Measurements from ENCODE around the gene TUB. TPM values are rescaled to one million over a fixed set of nuclear protein-coding genes. Genes with fewer than 3 reads are reported as not detected.
A peak's percentile ranks its signal among the peaks of the same experiment; 100 is the strongest.

Gene TUB
- total and polyA plus RNA-seq, 2 of the 8 experiments (the other 6 are each of a cell fraction or from before 2014, with no cell fraction given): 15.3 to 31.3 TPM

DNA sequence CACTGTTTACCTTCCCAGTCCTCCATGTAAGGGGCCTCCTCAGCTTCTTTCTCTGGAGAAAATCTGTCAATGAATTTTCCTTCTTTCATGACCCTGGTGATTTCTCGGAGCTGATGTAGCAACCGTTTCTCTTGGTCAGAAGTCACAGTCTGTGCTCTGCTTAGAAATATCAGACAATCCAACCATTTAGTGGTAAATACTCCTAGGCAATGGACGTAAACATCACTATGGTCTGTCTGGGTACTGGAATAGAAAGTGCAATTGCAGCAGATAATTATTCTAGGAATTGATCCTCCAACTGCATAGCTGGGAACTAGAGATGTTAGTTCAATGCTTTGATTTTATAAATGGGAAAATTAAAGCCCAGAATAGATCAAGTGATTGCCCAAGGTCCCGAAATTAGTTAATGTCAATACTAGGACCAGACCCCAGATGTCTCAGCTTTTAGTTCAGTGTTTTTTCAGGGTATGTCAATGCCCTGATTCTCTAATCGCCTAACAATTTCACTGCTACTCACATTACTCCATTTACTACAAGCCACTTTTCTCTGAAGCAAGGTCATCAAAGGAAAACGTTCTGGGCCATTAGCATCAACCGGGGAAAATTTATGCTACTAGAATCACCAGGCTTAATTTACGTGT, 45.8 kb downstream of the TUB start:
- POLR2A ChIA-PET (ENCODE audit: partially characterized antibody): no interaction called here
- no peaks in the 10 kb centered on the region for H3K9me3 ChIP-seq (ENCODE audit: insufficient read depth in 2 of 2, low read depth in 1 of 2, low read length in 1 of 2)
- H3K23me2 ChIP-seq (ENCODE audit: low read depth, low read length): no peaks in the 10 kb centered on the region
- H3K14ac ChIP-seq (ENCODE audit: insufficient read length): no peak overlapping the region
- H3K36me3 ChIP-seq (ENCODE audit: control insufficient read depth in 2 of 4, insufficient read depth in 4 of 4, low read length in 3 of 4): no peaks in the 10 kb centered on the region
- H3K27ac ChIP-seq (ENCODE audit: low read depth, low read length): no peak overlapping the region
- no peak overlapping the region for H4K5ac ChIP-seq (ENCODE audit: insufficient read length, low read depth, low read length)
- no peaks in the 10 kb centered on the region for H3K79me1 ChIP-seq (ENCODE audit: low read depth, low read length)
- no peak overlapping the region for H2BK120ac ChIP-seq (replicated peaks; ENCODE audit: low read depth, low read length)
- no peak overlapping the region for H3K4ac ChIP-seq (replicated peaks; ENCODE audit: insufficient read length, low read depth, low read length)
- H4K8ac ChIP-seq (ENCODE audit: extremely low read depth, insufficient read depth, low read length): no peak overlapping the region
- no peak overlapping the region for H2AFZ ChIP-seq (ENCODE audit: low read length)
- H3K4me3 ChIP-seq (ENCODE audit: extremely low read depth in 1 of 4, insufficient read depth in 2 of 4, low read depth in 3 of 4, low read length in 4 of 4): no peak overlapping the region
- no peak for DNase-seq (ENCODE audit: low read depth in 1 of 2, low spot score in 2 of 2)
- no peaks in the 10 kb centered on the region for H4K20me1 ChIP-seq (replicated peaks in 1 of 2; ENCODE audit: control insufficient read depth in 1 of 2, insufficient read depth in 2 of 2, low read length in 2 of 2)
- H3K4me2 ChIP-seq (ENCODE audit: insufficient read depth in 1 of 2, low read depth in 2 of 2, low read length in 2 of 2): no peak overlapping the region
- no peak overlapping the region for H2BK5ac ChIP-seq (ENCODE audit: low read depth, low read length)
- no peaks in the 10 kb centered on the region for H3K79me2 ChIP-seq (ENCODE audit: control insufficient read depth in 1 of 2, insufficient read depth in 2 of 2, low read length in 2 of 2)
- H3K56ac ChIP-seq (replicated peaks; ENCODE audit: insufficient read length, low read depth, low read length): no peak overlapping the region
- no peak overlapping the region for H2BK15ac ChIP-seq (ENCODE audit: low read length)
- CTCF ChIA-PET (ENCODE audit: partially characterized antibody): interaction anchor here (0.9 to 1.2 kb wide), 2 partner anchors 27 to 36 kb away, joined by 3 to 4 read pairs; no protein-coding TSS in a partner anchor
- no peak for FAIRE-seq
- no peak overlapping the region for H2BK12ac ChIP-seq (ENCODE audit: low read depth, low read length)
- no peak overlapping the region for H2BK20ac ChIP-seq (ENCODE audit: low read length)
- no peaks in the 10 kb centered on the region for H3K27me3 ChIP-seq (replicated peaks in 1 of 4; ENCODE audit: control insufficient read depth in 3 of 4, extremely low read depth in 1 of 4, insufficient read depth in 3 of 4, low read length in 3 of 4)
- no peak overlapping the region for H3K18ac ChIP-seq (ENCODE audit: extremely low read depth, low read length)
- no peaks in the 10 kb centered on the region for H3K4me1 ChIP-seq (replicated peaks in 1 of 4; ENCODE audit: control insufficient read depth in 3 of 4, insufficient read depth in 4 of 4, low read length in 3 of 4)
- H2AK5ac ChIP-seq (ENCODE audit: low read depth, low read length): no peak overlapping the region
- H4K91ac ChIP-seq (replicated peaks; ENCODE audit: insufficient read length, low read length): no peak overlapping the region
- peak overlapping the region in 1 of 4 experiments; percentile 43; a peak in 1 of 7 replicates for H3K9ac ChIP-seq (replicated peaks in 1 of 4; ENCODE audit: extremely low read depth in 1 of 4, low read depth in 3 of 4, low read length in 3 of 4)
- WGBS, 2 experiments (ENCODE audit: extremely low coverage in 1 of 2, insufficient coverage in 1 of 2, insufficient read length in 1 of 2, insufficient replicate concordance in 2 of 2, low coverage in 1 of 2, low lambda C conversion rate in 2 of 2, missing lambda C conversion rate in 1 of 2): 88% methylated on average over 8 of the region's 8 CpGs; no CpG with 5 or more reads in 1 of the 2 experiments
- H3K23ac ChIP-seq (ENCODE audit: insufficient read length): no peak overlapping the region
- TF ChIP-seq POU5F1 (IDR thresholded peaks at IDR 0.05; ENCODE audit: low read depth, low read length): no peak
- TF ChIP-seq, protein P1, sequence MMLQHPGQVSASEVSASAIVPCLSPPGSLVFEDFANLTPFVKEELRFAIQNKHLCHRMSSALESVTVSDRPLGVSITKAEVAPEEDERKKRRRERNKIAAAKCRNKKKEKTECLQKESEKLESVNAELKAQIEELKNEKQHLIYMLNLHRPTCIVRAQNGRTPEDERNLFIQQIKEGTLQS (IDR thresholded peaks at IDR 0.05; ENCODE audit: insufficient read depth, low read depth, low read length): no peak
- no peak for TF ChIP-seq RAD21 (IDR thresholded peaks at IDR 0.05 in 1 of 2, conservative IDR thresholded peaks at IDR 0.05 in 1 of 2; ENCODE audit: low read depth in 2 of 2, low read length in 2 of 2)
- no peak for TF ChIP-seq KDM1A (IDR thresholded peaks at IDR 0.05; ENCODE audit: borderline replicate concordance, low read length)
- no peak for TF ChIP-seq ZNF274 (IDR thresholded peaks at IDR 0.05; ENCODE audit: borderline replicate concordance, extremely low read depth, low read length)
- TF ChIP-seq, protein P2, sequence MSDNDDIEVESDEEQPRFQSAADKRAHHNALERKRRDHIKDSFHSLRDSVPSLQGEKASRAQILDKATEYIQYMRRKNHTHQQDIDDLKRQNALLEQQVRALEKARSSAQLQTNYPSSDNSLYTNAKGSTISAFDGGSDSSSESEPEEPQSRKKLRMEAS (IDR thresholded peaks at IDR 0.05): no peak
- no peak for TF ChIP-seq KDM5A (IDR thresholded peaks at IDR 0.05; ENCODE audit: low read length)
- no peak for TF ChIP-seq FOSL1 (IDR thresholded peaks at IDR 0.05; ENCODE audit: insufficient read depth, low read depth, low read length)
- no peak for TF ChIP-seq HDAC2 (IDR thresholded peaks at IDR 0.05; ENCODE audit: borderline replicate concordance in 1 of 2, low read depth in 2 of 2, low read length in 2 of 2)
- no peak for TF ChIP-seq RXRA (IDR thresholded peaks at IDR 0.05; ENCODE audit: insufficient read depth, low read depth, low read length)
- TF ChIP-seq TEAD4 (IDR thresholded peaks at IDR 0.05; ENCODE audit: low read depth, low read length): no peak
